HCT116 (cell line): ENCODE measurements around the gene GALE. TPM values are rescaled to one million over a fixed set of nuclear protein-coding genes. Genes with fewer than 3 reads are reported as not detected.

Source experiments
- ATAC-seq: fragments of 200-7000 bp; cut with Tn5 transposase; 2 replicates; pipeline ENCODE4 v1.9.1; 2020; ENCODE audit warnings: mild to moderate bottlenecking, moderate library complexity
- BruUV-seq: library from RNA; stranded (reverse); fragments of 400-500 nt; replicated peaks from 2 replicates; lab custom pipeline; 2021; lab: Mats Ljungman, UMichigan
- CTCF ChIA-PET: fragments of 300-600 bp; sonication (Branson Sonifier 250); formaldehyde crosslinking; loops from one replicate; lab custom pipeline; 2021; ENCODE audit warnings: antibody characterized with exemption; lab: Charles Lee
- POLR2A ChIA-PET: fragments of 300-600, 350-600 bp; sonication (Branson Sonifier 250); formaldehyde crosslinking; loops from one replicate; lab custom pipeline; 2021; ENCODE audit warnings: antibody characterized with exemption; lab: Charles Lee
- RAD21 ChIA-PET, 2 experiments: fragments of 300-600 bp; sonication (Branson Sonifier 250); formaldehyde crosslinking; loops; one replicate each; lab custom pipeline; 2023; ENCODE audit warnings: low total read pairs in 2 of 2; ENCODE audit not compliant: uncharacterized antibody in 2 of 2, unreplicated experiment in 2 of 2, low non-redundant PET in 1 of 2; lab: Charles Lee
- DNase-seq: peaks from one replicate; pipeline ENCODE4 v3.0.0-alpha.2; 2010; ENCODE audit warnings: low read depth, low spot score
- H2AFZ ChIP-seq: fragments of 200-600 bp; shearing (Covaris generic), sonication (generic); 2 replicates; pipeline ENCODE4 v1.6.1; 2017; ENCODE audit warnings: low read depth, mixed run types, mixed read lengths, antibody characterized with exemption, low read length; ENCODE audit not compliant: poor library complexity, severe bottlenecking
- H3K27ac ChIP-seq: 2 replicates; pipeline ENCODE4 v1.5.1; 2012; ENCODE audit warnings: low read depth, low read length
- H3K27me3 ChIP-seq: fragments of 200-600 bp; sonication (generic); 2 replicates; pipeline ENCODE4 v1.6.1; 2016; ENCODE audit warnings: mixed run types, low read length, mixed read lengths; ENCODE audit not compliant: insufficient read depth
- H3K36me3 ChIP-seq, 2 experiments: fragments of 200-500 bp in 1 of 2; fragments of 200-600 bp in 1 of 2; sonication (Bioruptor generic) in 1 of 2; sonication (generic) in 1 of 2; 2 replicates each; pipeline versions ENCODE4 v1.5.1 to v1.6.1; 2014 to 2016; ENCODE audit warnings: low read length in 2 of 2, inconsistent platforms in 1 of 2, mixed read lengths in 1 of 2, mixed run types in 1 of 2; ENCODE audit not compliant: insufficient read depth in 2 of 2, control insufficient read depth in 1 of 2
- H3K4me1 ChIP-seq, 2 experiments: fragments of 200-600 bp in 1 of 2; sonication (generic) in 1 of 2; 2 replicates each; pipeline versions ENCODE4 v1.5.1 to v1.6.1; 2012 to 2017; ENCODE audit warnings: low read length in 2 of 2, inconsistent platforms in 1 of 2, mild to moderate bottlenecking in 1 of 2, mixed read lengths in 1 of 2, mixed run types in 1 of 2, moderate library complexity in 1 of 2; ENCODE audit not compliant: insufficient read depth in 2 of 2, control insufficient read depth in 1 of 2
- H3K4me2 ChIP-seq: fragments of 200-600 bp; sonication (generic); 2 replicates; pipeline ENCODE4 v1.6.1; 2017; ENCODE audit warnings: mixed run types, low read length, mixed read lengths
- H3K4me3 ChIP-seq, 2 experiments: fragments of 200-600 bp in 1 of 2; sonication (generic) in 1 of 2; replicated peaks in 1 of 2; 2 replicates each; pipeline ENCODE4 v1.5.1; 2011 to 2016; ENCODE audit warnings: low read length in 2 of 2, control low read depth in 1 of 2, low read depth in 1 of 2, mild to moderate bottlenecking in 1 of 2, mixed read lengths in 1 of 2, mixed run types in 1 of 2
- H3K79me2 ChIP-seq: fragments of 200-600 bp; sonication (generic); 2 replicates; pipeline ENCODE4 v1.6.1; 2017; ENCODE audit warnings: mild to moderate bottlenecking, mixed run types, low read length, moderate library complexity, mixed read lengths; ENCODE audit not compliant: insufficient read depth
- H3K9ac ChIP-seq: fragments of 200-600 bp; sonication (generic); 2 replicates; pipeline ENCODE4 v1.6.1; 2016; ENCODE audit warnings: low read length, mixed read lengths
- H3K9me2 ChIP-seq: fragments of 200-600 bp; sonication (generic), shearing (Covaris generic); 2 replicates; pipeline ENCODE4 v1.6.1; 2017; ENCODE audit warnings: mixed run types, mild to moderate bottlenecking, moderate library complexity; ENCODE audit not compliant: insufficient read depth
- H3K9me3 ChIP-seq, 2 experiments: fragments of 200-500 bp in 1 of 2; fragments of 200-600 bp in 1 of 2; sonication (Bioruptor generic) in 1 of 2; sonication (generic) in 1 of 2; 2 replicates each; pipeline ENCODE4 v1.6.1; 2014 to 2017; ENCODE audit warnings: low read length in 2 of 2, mixed read lengths in 2 of 2, inconsistent platforms in 1 of 2, low read depth in 1 of 2, mild to moderate bottlenecking in 1 of 2, mixed run types in 1 of 2, moderate library complexity in 1 of 2; ENCODE audit not compliant: control insufficient read depth in 1 of 2, insufficient read depth in 1 of 2
- H4K20me1 ChIP-seq: fragments of 200-600 bp; sonication (generic), shearing (Covaris generic); 2 replicates; pipeline ENCODE4 v1.6.1; 2017; ENCODE audit warnings: mixed run types, mild to moderate bottlenecking, moderate library complexity; ENCODE audit not compliant: insufficient read depth
- CBX3 ChIP-seq: IDR thresholded peaks from 2 replicates; pipeline ENCODE4 v1.6.1; 2012; ENCODE audit warnings: low read depth
- CEBPB ChIP-seq: IDR thresholded peaks from 2 replicates; pipeline ENCODE4 v1.6.1; 2012; ENCODE audit warnings: low read depth
- EGR1 ChIP-seq: IDR thresholded peaks from 2 replicates; pipeline ENCODE4 v1.6.1; 2012; ENCODE audit warnings: low read depth
- ELF1 ChIP-seq: IDR thresholded peaks from 2 replicates; pipeline ENCODE4 v1.6.1; 2012; ENCODE audit warnings: low read depth, borderline replicate concordance
- POLR2A ChIP-seq: IDR thresholded peaks from 2 replicates; pipeline ENCODE4 v1.7.0; 2011; ENCODE audit warnings: borderline replicate concordance; ENCODE audit not compliant: insufficient read depth, insufficient read length; ENCODE audit errors: extremely low read depth
- POLR2AphosphoS5 ChIP-seq: IDR thresholded peaks from 2 replicates; pipeline ENCODE4 v1.6.1; 2011; ENCODE audit warnings: mild to moderate bottlenecking, low read depth, low read length, moderate library complexity
- RAD21 ChIP-seq: IDR thresholded peaks from 2 replicates; pipeline ENCODE4 v1.6.1; 2012; ENCODE audit warnings: low read depth, mild to moderate bottlenecking
- SP1 ChIP-seq: IDR thresholded peaks from 2 replicates; pipeline ENCODE4 v1.6.1; 2012; ENCODE audit warnings: low read depth
- YY1 ChIP-seq: IDR thresholded peaks from 2 replicates; pipeline ENCODE4 v1.6.1; 2011; ENCODE audit warnings: low read length, low read depth, moderate library complexity, mild to moderate bottlenecking; ENCODE audit not compliant: insufficient replicate concordance; ENCODE audit errors: extremely low read depth
- intact Hi-C: fragments of 100-400 bp; cut with micrococcal nuclease; formaldehyde crosslinking; loops from 2 replicates; pipeline ENCODE4 v1.10.0; 2022
- total RNA-seq: library from RNA; stranded (reverse); gene quantifications from one replicate; pipeline ENCODE4 v1.2.1, GENCODE V29; 2021; ENCODE audit not compliant: unreplicated experiment
- TF ChIP-seq, protein P1 (sequence below): IDR thresholded peaks from 2 replicates; pipeline ENCODE4 v1.6.1; 2012; ENCODE audit warnings: low read depth

The GALE gene
- total RNA-seq, 1 experiment from 2014 or later, result 114 TPM

DNA sequence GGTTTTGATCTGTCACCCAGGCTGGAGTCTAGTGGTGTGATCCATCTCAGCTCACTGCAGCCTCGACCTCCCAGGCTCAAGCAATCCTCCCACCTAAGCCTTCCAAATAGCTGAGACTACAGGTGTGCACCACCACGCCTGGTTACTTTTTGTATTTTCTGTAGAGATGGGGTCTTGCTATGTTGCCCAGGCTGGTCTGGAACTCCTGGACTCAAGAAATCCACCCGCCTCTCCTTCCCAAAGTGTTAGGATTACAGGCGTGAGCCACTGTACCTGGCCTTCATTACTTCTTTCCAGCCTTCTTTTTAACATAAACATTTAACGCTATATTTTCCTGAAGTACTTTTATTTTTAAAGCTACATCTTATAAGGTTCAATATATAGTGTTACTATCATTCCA, 43.1 kb upstream of the GALE start:
- DNase-seq (no peak), ATAC-seq (no peak)
- intact Hi-C loops, result no loop called here
- Histone ChIP-seq H3K4me2 (no peak overlapping the region), H3K9me2 (no peaks in the 10 kb centered on the region), H3K79me2 (no peaks in the 10 kb centered on the region), H3K4me1 (peaks cover 2 to 3% of the 10 kb centered on the region in 2 experiments; a peak in 3 of 4 replicates), H2AFZ (no peak overlapping the region), H3K27ac (no peak overlapping the region), H3K9ac (no peak overlapping the region), H3K9me3 (peaks cover 0 to 3% of the 10 kb centered on the region in 2 experiments; a peak in 1 of 4 replicates), H3K36me3 (peaks cover 8 to 30% of the 10 kb centered on the region in 2 experiments; a peak in 3 of 4 replicates), H3K4me3 (no peak overlapping the region), H3K27me3 (no peaks in the 10 kb centered on the region), H4K20me1 (no peaks in the 10 kb centered on the region)
- no TSS peak for BruUV-seq
- ChIA-PET CTCF (no interaction called here), POLR2A (no interaction called here), RAD21 (no interaction called here)
- TF ChIP-seq EGR1 (no peak), POLR2AphosphoS5 (no peak), SP1 (no peak), CBX3 (no peak), ELF1 (no peak), POLR2A (no peak), YY1 (no peak), CEBPB (no peak), RAD21 (no peak)
- TF ChIP-seq, protein P1, sequence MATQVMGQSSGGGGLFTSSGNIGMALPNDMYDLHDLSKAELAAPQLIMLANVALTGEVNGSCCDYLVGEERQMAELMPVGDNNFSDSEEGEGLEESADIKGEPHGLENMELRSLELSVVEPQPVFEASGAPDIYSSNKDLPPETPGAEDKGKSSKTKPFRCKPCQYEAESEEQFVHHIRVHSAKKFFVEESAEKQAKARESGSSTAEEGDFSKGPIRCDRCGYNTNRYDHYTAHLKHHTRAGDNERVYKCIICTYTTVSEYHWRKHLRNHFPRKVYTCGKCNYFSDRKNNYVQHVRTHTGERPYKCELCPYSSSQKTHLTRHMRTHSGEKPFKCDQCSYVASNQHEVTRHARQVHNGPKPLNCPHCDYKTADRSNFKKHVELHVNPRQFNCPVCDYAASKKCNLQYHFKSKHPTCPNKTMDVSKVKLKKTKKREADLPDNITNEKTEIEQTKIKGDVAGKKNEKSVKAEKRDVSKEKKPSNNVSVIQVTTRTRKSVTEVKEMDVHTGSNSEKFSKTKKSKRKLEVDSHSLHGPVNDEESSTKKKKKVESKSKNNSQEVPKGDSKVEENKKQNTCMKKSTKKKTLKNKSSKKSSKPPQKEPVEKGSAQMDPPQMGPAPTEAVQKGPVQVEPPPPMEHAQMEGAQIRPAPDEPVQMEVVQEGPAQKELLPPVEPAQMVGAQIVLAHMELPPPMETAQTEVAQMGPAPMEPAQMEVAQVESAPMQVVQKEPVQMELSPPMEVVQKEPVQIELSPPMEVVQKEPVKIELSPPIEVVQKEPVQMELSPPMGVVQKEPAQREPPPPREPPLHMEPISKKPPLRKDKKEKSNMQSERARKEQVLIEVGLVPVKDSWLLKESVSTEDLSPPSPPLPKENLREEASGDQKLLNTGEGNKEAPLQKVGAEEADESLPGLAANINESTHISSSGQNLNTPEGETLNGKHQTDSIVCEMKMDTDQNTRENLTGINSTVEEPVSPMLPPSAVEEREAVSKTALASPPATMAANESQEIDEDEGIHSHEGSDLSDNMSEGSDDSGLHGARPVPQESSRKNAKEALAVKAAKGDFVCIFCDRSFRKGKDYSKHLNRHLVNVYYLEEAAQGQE, result no peak
